Ecto neural progenitor cell (in vitro differentiated cells): ENCODE data around the gene MMP23B.
"Not testable (repeated sequence)": the region's sequence is repeated elsewhere in the genome, so short reads cannot be mapped to it uniquely, and the experiment has no call there.

Experiments used
- DNase-seq: peaks from one replicate; pipeline ENCODE4 v3.0.0-alpha.2; 2018; ENCODE audit warnings: low spot score

The MMP23B gene

GRCh38 chr1:1666526-1666925 lies 34.6 kb downstream of the MMP23B start:
- no peak for DNase-seq

GRCh38 chr1:1669468-1670440 lies 37.8 kb downstream of the MMP23B start:
- no peak for DNase-seq

- no peak for DNase-seq
Measured at GRCh38 chr1:1670866-1671265, 38.9 kb downstream of the MMP23B start.

- DNase-seq: no peak
Measured at GRCh38 chr1:1671365-1672119, 39.6 kb downstream of the MMP23B start.

GRCh38 chr1:1672181-1672965 lies 40.4 kb downstream of the MMP23B start:
- DNase-seq: no peak

GRCh38 chr1:1674806-1675205 lies 42.8 kb downstream of the MMP23B start:
- DNase-seq: not testable (repeated sequence)

GRCh38 chr1:1675218-1675617 lies 43.2 kb downstream of the MMP23B start:
- DNase-seq: not testable (repeated sequence)

- DNase-seq: not testable (repeated sequence)
Measured at GRCh38 chr1:1676087-1676486, 44.1 kb downstream of the MMP23B start.

GRCh38 chr1:1677718-1678580 lies 46.0 kb downstream of the MMP23B start:
- no peak for DNase-seq

GRCh38 chr1:1678581-1679380 lies 46.8 kb downstream of the MMP23B start:
- no peak for DNase-seq

- DNase-seq: no peak
Measured at GRCh38 chr1:1680031-1680911, 48.3 kb downstream of the MMP23B start.

GRCh38 chr1:1680912-1681273 lies 48.9 kb downstream of the MMP23B start:
- no peak for DNase-seq

GRCh38 chr1:1683104-1683905 lies 51.3 kb downstream of the MMP23B start:
- DNase-seq: no peak
